Epithelial cell of esophagus (primary cell): Measurements from ENCODE around the gene ZGPAT.

ENCODE experiments used
- DNase-seq: peaks from one replicate; pipeline ENCODE4 v3.0.0; 2010; ENCODE audit warnings: low read depth
- H3K4me3 ChIP-seq: 2 replicates; pipeline ENCODE4 v1.5.1; 2011; ENCODE audit warnings: mild to moderate bottlenecking, low read length, control low read depth
- CTCF ChIP-seq: IDR thresholded peaks from 2 replicates; pipeline ENCODE4 v1.5.1; 2011; ENCODE audit warnings: low read depth, mild to moderate bottlenecking, low read length, control low read depth, inconsistent platforms; ENCODE audit not compliant: insufficient read depth; ENCODE audit errors: missing control alignments

ZGPAT gene

GRCh38 chr20:63734111-63734945, 26.5 kb downstream of the ZGPAT start:
- DNase-seq = no peak
- TF ChIP-seq CTCF = no peak
- no peak overlapping the region for H3K4me3 ChIP-seq

- TF ChIP-seq CTCF = no peak
- no peak overlapping the region for H3K4me3 ChIP-seq
- DNase-seq = no peak
Measured at GRCh38 chr20:63734946-63735858, 27.4 kb downstream of the ZGPAT start.

GRCh38 chr20:63735859-63736718, 28.2 kb downstream of the ZGPAT start, which contains the start of gene LIME1:
Gene LIME1, plus strand, starts transcription at chr20:63736664. Its CDS starts 886 bp downstream, at chr20:63737550.
- no peak for DNase-seq
- H3K4me3 ChIP-seq = no peak within 1 kb of the TSS

GRCh38 chr20:63736893-63737694, 29.3 kb downstream of the ZGPAT start:
- peak; percentile 28 for DNase-seq
- no peak overlapping the region for H3K4me3 ChIP-seq
- TF ChIP-seq CTCF = no peak

More at GRCh38 chr20:63735859-63736718, 28.2 kb downstream of the ZGPAT start, which contains the start of gene LIME1:
- no peak for TF ChIP-seq CTCF

- TF ChIP-seq CTCF = no peak
- no peak overlapping the region for H3K4me3 ChIP-seq
- DNase-seq = no peak
Measured at GRCh38 chr20:63737695-63737944, 29.8 kb downstream of the ZGPAT start.
